SK-N-SH treated with all-trans-retinoic acid at 6 μM for 48 hours (cell line): Measurements from ENCODE around the gene ASTN2.

Experiments
- ATAC-seq: fragments of 200-7000 bp; cut with Tn5 transposase; 3 replicates; pipeline ENCODE4 v1.9.1; 2020; ENCODE audit warnings: mild to moderate bottlenecking, moderate library complexity
- ARNTL ChIP-seq: fragments of 450-650 bp; formaldehyde crosslinking; IDR thresholded peaks from 2 replicates; pipeline ENCODE4 v1.5.0; 2020; ENCODE audit warnings: low read depth, mild to moderate bottlenecking, moderate library complexity, borderline replicate concordance
- BACH2 ChIP-seq: fragments of 250-450 bp; sonication (Bioruptor Pico); IDR thresholded peaks from 2 replicates; pipeline ENCODE4 v1.9.0; 2021; ENCODE audit warnings: mild to moderate bottlenecking, borderline replicate concordance
- CSDC2 ChIP-seq: fragments of 250-450 bp; sonication (Bioruptor Pico); IDR thresholded peaks from 2 replicates; pipeline ENCODE4 v1.5.0; 2020; ENCODE audit warnings: mild to moderate bottlenecking, moderate library complexity
- ESRRG ChIP-seq: fragments of 250-450 bp; sonication (Bioruptor Pico); IDR thresholded peaks from 2 replicates; pipeline ENCODE4 v1.6.1; 2021; ENCODE audit warnings: mild to moderate bottlenecking
- GLIS3 ChIP-seq: fragments of 250-450 bp; sonication (Bioruptor Pico); IDR thresholded peaks from 2 replicates; pipeline ENCODE4 v1.5.0; 2020; ENCODE audit warnings: mild to moderate bottlenecking, moderate library complexity
- ISL1 ChIP-seq: fragments of 250-450 bp; sonication (Bioruptor Pico); IDR thresholded peaks from 2 replicates; pipeline ENCODE4 v2.1.2; 2022; ENCODE audit warnings: mild to moderate bottlenecking, moderate library complexity
- OSR1 ChIP-seq: fragments of 250-450 bp; sonication (Bioruptor Pico); IDR thresholded peaks from 2 replicates; pipeline ENCODE4 v1.8.0; 2022; ENCODE audit warnings: moderate library complexity, mild to moderate bottlenecking, inconsistent platforms
- PPARA ChIP-seq: fragments of 250-450 bp; sonication (Bioruptor Pico); IDR thresholded peaks from 2 replicates; pipeline ENCODE4 v1.5.0; 2020; ENCODE audit warnings: mild to moderate bottlenecking, borderline replicate concordance
- RARB ChIP-seq: fragments of 250-450 bp; sonication (Bioruptor Pico); IDR thresholded peaks from 2 replicates; pipeline ENCODE4 v1.8.0; 2021; ENCODE audit warnings: mild to moderate bottlenecking, moderate library complexity
- SNAI2 ChIP-seq: fragments of 250-450 bp; sonication (Bioruptor Pico); IDR thresholded peaks from 2 replicates; pipeline ENCODE4 v1.5.0; 2020; ENCODE audit warnings: mild to moderate bottlenecking, moderate library complexity
- TCF4 ChIP-seq: fragments of 250-450 bp; sonication (Bioruptor Pico); IDR thresholded peaks from 2 replicates; pipeline ENCODE4 v1.8.0; 2021; ENCODE audit warnings: mild to moderate bottlenecking, moderate library complexity, borderline replicate concordance
- TOX ChIP-seq: fragments of 250-450 bp; sonication (Bioruptor Pico); IDR thresholded peaks from 2 replicates; pipeline ENCODE4 v1.8.0; 2021; ENCODE audit warnings: mild to moderate bottlenecking, moderate library complexity, borderline replicate concordance
- ZFP3 ChIP-seq: fragments of 250-450 bp; sonication (Bioruptor Pico); IDR thresholded peaks from 2 replicates; pipeline ENCODE4 v1.5.0; 2020; ENCODE audit warnings: mild to moderate bottlenecking, moderate library complexity
- ZNF565 ChIP-seq: fragments of 450-650 bp; formaldehyde crosslinking; conservative IDR thresholded peaks from 2 replicates; pipeline ENCODE4 v1.5.0; 2020; ENCODE audit warnings: low read depth, mild to moderate bottlenecking, moderate library complexity
- ZNF8 ChIP-seq: fragments of 450-650 bp; formaldehyde crosslinking; IDR thresholded peaks from 2 replicates; pipeline ENCODE4 v1.5.0; 2020; ENCODE audit warnings: mild to moderate bottlenecking, moderate library complexity
- TF ChIP-seq, protein P1 (sequence below): fragments of 250-450 bp; sonication (Bioruptor Pico); IDR thresholded peaks from 2 replicates; pipeline ENCODE4 v1.5.1; 2020; ENCODE audit warnings: low read depth, mild to moderate bottlenecking, moderate library complexity
- TF ChIP-seq, protein P2 (sequence below): fragments of 250-450 bp; sonication (Bioruptor Pico); IDR thresholded peaks from 2 replicates; pipeline ENCODE4 v1.5.0; 2020; ENCODE audit warnings: mild to moderate bottlenecking, moderate library complexity
- TF ChIP-seq, protein P3 (sequence below): fragments of 250-450 bp; sonication (Bioruptor Pico); IDR thresholded peaks from 2 replicates; pipeline ENCODE4 v1.8.0; 2021; ENCODE audit warnings: low read depth, mild to moderate bottlenecking, moderate library complexity, borderline replicate concordance

ASTN2 gene

DNA sequence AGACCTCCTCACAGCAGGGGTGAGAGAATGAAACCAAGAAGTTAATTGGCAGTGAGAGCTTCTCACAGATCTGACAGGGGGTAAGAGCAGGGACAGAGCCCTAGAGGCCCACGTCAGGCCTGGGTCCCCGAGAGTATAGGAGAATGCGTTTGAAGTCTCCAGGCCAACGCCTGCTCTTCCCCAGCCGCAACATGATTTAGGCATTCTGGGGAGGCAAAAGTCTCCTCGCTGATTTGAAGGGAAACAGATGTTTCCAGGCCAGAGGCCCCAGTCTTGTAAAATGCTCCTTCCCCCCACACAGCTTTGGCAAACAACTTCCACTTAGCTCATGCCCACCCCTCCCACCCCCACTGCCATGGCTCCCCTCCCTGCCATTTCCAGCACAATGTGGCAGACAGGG, 966.9 kb downstream of the ASTN2 start (continued):
- TF ChIP-seq, protein P1, sequence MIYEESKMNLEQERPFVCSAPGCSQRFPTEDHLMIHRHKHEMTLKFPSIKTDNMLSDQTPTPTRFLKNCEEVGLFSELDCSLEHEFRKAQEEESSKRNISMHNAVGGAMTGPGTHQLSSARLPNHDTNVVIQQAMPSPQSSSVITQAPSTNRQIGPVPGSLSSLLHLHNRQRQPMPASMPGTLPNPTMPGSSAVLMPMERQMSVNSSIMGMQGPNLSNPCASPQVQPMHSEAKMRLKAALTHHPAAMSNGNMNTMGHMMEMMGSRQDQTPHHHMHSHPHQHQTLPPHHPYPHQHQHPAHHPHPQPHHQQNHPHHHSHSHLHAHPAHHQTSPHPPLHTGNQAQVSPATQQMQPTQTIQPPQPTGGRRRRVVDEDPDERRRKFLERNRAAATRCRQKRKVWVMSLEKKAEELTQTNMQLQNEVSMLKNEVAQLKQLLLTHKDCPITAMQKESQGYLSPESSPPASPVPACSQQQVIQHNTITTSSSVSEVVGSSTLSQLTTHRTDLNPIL = no peak
- TF ChIP-seq BACH2 (CRISPR knock-in tag) (no peak), ZFP3 (no peak), RARB (no peak)
- TF ChIP-seq, protein P2, sequence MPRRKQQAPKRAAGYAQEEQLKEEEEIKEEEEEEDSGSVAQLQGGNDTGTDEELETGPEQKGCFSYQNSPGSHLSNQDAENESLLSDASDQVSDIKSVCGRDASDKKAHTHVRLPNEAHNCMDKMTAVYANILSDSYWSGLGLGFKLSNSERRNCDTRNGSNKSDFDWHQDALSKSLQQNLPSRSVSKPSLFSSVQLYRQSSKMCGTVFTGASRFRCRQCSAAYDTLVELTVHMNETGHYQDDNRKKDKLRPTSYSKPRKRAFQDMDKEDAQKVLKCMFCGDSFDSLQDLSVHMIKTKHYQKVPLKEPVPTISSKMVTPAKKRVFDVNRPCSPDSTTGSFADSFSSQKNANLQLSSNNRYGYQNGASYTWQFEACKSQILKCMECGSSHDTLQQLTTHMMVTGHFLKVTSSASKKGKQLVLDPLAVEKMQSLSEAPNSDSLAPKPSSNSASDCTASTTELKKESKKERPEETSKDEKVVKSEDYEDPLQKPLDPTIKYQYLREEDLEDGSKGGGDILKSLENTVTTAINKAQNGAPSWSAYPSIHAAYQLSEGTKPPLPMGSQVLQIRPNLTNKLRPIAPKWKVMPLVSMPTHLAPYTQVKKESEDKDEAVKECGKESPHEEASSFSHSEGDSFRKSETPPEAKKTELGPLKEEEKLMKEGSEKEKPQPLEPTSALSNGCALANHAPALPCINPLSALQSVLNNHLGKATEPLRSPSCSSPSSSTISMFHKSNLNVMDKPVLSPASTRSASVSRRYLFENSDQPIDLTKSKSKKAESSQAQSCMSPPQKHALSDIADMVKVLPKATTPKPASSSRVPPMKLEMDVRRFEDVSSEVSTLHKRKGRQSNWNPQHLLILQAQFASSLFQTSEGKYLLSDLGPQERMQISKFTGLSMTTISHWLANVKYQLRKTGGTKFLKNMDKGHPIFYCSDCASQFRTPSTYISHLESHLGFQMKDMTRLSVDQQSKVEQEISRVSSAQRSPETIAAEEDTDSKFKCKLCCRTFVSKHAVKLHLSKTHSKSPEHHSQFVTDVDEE (CRISPR knock-in tag) = no peak

DNA sequence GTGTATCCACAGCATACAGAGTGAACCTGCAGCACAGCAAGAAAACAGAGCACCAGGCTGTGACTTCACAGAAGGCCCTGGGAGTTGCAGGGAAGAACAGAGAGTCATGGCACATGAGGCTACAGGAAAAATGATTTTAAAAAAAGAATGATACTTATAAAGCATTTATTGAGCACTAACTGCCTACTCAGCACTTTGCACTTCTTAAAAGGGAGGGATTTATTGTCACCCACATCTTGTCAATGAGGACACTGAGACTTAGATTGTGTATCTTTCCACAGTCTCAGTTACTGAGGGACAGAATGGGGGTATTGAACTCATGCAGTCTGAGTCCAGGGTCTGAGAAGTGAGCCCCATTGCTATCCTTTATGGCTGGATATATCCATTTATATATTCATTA, 972.3 kb downstream of the ASTN2 start:
- ATAC-seq = no peak
- TF ChIP-seq, protein P1 = no peak
- TF ChIP-seq ZFP3 (no peak), PPARA (CRISPR knock-in tag) (no peak), BACH2 (CRISPR knock-in tag) (no peak), TOX (CRISPR knock-in tag) (no peak), ZNF8 (CRISPR knock-in tag) (no peak)

DNA sequence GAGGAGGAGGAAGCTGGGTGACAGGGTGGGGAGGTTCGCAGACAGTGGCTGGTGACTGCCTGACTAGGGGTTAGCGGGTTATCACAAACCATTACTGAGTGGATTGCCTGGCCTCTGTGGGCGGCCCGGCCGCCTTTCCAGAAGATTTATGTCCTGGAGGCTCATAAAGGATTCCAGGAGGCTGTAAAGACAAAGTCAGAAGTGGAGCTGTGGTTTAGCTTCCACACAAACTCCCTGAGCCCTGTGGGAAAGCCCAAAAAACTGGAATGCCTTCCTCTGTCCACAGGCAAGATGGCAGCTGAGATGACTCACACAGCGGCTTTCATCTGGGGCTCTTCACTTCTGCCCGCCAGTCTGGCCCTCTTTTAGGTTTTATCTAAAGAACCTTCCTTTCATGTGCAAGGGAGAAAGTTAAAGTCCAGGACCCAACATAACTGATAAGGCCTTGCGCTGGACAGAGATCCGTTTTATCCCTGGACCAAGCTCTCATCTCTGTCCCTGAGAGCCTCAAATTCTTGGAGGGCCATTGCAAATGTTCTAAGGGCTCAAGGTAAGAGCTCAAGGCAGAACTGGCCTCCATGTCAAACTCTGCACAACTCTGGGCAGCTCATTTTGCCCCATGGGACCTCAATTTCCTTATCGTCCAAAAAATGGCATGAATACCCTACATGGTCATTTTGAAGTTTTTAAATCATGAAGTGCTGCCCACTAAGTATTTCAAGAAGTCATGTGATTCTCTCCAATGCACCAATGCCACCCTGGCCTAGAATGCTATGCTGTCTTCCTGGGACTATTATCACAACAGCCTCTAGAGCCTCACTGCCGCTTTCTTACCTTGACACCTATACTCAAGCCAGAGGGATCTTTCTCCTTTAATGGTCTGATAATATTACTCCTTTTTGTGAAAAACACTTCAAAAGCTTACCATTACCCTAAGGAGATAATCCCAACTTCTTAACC, 977.2 kb downstream of the ASTN2 start:
- TF ChIP-seq TCF4 (CRISPR knock-in tag) = no peak
- no peak for TF ChIP-seq CSDC2 (CRISPR knock-in tag)
- TF ChIP-seq ZNF8 (CRISPR knock-in tag) = no peak
- TF ChIP-seq SNAI2 = no peak
- no peak for TF ChIP-seq ZNF565 (CRISPR knock-in tag)
- no peak for TF ChIP-seq ARNTL
- TF ChIP-seq ISL1 = no peak
- no peak for TF ChIP-seq BACH2 (CRISPR knock-in tag)
- TF ChIP-seq ESRRG (CRISPR knock-in tag) = no peak

DNA sequence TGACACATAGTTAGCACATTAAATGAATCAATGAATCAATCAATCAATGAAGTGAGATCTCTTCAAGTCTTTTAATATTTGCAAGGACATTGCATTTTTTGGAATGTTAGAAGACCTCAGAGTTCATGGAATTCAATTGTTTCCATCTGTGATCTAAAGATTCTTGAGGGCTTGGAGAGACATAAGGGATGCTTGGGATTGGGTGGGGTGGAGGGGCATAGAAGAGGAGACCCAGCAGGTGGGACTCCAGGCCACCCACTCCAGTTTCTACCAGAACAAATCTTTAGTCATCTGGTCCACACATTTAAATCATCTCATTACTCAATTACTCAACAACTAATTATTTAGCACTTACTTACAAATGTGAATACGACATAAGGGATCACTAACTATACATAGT, 978.7 kb downstream of the ASTN2 start:
- TF ChIP-seq SNAI2 (no peak), GLIS3 (CRISPR knock-in tag) (no peak)
- TF ChIP-seq, all 23 proteins: peak for 0
- no peak for ATAC-seq

More for the DNA sequence above, 977.2 kb downstream of the ASTN2 start:
- no peak for ATAC-seq

DNA sequence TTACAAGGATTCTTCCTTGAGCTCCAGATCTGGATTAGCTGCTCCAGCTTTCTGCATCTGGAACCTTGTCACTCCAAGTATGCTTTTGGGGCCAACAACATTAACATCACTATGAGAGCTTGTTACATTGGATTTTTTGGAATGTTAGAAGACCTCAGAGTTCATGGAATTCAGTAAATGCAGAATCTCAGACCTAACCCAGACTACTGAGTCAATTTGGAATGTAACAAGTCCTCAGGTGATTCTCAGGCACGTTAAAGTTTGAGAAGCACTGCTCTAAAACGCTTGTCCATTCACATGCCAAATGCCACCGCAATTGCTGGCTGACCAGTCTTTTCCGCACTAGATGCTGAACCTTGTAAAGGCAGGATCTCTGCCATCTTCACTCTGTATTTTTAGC, 979.2 kb downstream of the ASTN2 start:
- no peak for ATAC-seq
- no peak for TF ChIP-seq ESRRG (CRISPR knock-in tag)
- TF ChIP-seq OSR1 (CRISPR knock-in tag) = no peak
- no peak for TF ChIP-seq RARB
- TF ChIP-seq ZFP3 = no peak
- TF ChIP-seq TOX (CRISPR knock-in tag) = no peak
- TF ChIP-seq, protein P3, sequence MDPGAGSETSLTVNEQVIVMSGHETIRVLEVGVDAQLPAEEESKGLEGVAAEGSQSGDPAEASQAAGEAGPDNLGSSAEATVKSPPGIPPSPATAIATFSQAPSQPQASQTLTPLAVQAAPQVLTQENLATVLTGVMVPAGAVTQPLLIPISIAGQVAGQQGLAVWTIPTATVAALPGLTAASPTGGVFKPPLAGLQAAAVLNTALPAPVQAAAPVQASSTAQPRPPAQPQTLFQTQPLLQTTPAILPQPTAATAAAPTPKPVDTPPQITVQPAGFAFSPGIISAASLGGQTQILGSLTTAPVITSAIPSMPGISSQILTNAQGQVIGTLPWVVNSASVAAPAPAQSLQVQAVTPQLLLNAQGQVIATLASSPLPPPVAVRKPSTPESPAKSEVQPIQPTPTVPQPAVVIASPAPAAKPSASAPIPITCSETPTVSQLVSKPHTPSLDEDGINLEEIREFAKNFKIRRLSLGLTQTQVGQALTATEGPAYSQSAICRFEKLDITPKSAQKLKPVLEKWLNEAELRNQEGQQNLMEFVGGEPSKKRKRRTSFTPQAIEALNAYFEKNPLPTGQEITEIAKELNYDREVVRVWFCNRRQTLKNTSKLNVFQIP (CRISPR knock-in tag) = no peak
- TF ChIP-seq GLIS3 (CRISPR knock-in tag) = no peak
- TF ChIP-seq SNAI2 = no peak
